GM18502 (cell line): ENCODE measurements around the gene EPN2.

Experiments
- ATAC-seq: cut with Tn5 transposase; IDR thresholded peaks from one replicate; pipeline ENCODE4 v1.9.1; 2021; ENCODE audit warnings: mild to moderate bottlenecking; ENCODE audit not compliant: unreplicated experiment, poor library complexity

EPN2 gene

GRCh38 chr17:19307521-19307920, 70.4 kb downstream of the EPN2 start:
- no peak for ATAC-seq

DNA sequence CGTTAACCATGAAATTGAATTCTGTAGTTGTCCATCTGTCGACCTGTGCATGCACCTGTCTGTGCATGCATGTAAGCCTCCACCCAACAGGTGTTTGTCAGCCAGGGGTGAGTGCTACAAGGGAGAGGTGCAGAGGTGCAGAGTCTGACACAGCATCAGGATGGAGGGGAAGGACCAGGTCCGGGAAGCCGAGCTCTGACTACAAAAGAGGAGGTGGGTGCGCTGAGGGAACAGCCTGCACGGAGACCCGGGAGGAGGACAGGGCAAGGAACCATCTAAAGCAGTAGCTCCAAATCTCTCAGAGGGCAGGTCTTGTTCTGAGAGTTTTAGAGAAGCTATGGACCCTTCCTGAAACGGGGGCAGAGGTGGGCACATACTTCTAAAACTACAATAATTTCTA, 71.2 kb downstream of the EPN2 start:
- ATAC-seq, result no peak

GRCh38 chr17:19309701-19310100, 72.5 kb downstream of the EPN2 start:
- no peak for ATAC-seq

DNA sequence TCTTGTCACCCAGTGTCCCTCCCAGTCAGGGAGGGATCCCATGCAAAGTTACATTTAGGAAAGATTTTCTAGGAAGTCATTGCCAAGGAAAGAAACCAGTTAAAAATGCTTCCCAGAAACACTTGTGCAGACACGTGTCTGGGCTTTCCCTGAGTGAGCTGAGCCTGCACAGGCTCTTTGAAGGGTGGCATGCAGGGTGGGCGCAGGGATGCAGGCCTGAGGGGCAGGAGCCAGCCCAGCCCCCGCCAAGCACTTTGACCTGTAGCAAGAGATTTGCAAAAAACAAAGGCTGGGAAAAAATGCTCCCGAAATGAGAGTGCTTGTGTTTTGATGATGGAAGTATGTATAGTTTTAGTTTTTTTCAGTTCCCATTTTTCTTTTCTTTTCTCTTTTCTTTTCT, 73.0 kb downstream of the EPN2 start:
- no peak for ATAC-seq

DNA sequence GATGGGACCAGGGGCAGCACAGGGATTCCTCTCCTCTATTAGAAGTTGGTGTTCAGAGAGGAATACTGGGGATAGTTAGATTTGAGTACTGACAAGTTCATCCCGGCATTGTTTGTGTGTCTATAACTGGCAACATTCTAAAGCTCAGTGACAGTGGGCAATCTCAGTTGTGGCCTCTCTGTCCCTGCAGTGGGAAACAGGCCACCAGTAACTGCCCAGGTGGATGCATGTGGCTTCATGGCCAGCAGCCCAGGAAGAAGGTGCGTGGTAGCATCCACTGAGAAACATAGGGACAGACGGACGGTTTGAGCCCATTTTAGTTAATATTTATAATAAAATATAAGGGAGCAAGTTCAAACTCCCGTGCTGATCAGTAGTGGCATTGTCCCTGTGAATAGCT, 73.8 kb downstream of the EPN2 start:
- no peak for ATAC-seq

DNA sequence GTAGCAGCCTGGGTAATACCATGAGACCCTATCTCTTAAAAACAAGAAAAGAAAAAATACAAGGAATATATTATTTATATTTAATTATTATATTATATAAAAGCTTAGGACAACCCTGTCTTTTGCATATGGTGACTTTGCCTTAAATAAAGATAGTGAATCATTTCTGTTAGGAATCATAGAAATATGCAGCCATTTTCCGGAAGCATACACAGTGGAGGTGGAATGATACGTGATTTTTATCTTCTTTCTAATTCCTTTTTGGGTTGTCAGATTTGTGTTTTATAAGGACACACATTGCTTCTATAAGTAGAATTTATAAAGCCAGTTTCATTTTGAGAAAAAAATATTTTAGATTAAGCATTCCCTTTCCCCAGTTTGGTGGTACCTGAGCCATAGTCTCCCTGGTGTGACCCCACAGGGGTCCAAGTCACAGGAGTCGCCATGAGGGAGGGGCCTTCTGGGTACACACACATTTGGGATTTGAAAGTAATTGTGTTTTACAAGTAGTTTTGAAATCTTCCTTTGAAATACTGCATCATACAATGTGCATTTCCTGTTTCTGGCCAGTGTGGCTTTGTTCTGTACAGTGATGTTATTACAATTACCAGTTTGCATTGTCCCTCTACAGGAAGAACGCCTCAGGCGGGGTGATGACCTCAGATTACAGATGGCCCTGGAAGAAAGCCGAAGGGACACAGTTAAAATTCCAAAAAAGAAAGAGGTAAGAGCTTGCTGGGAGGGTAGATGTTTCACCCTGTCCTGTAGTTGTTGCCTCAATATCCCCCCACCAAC, 74.5 kb downstream of the EPN2 start:
- no peak for ATAC-seq

DNA sequence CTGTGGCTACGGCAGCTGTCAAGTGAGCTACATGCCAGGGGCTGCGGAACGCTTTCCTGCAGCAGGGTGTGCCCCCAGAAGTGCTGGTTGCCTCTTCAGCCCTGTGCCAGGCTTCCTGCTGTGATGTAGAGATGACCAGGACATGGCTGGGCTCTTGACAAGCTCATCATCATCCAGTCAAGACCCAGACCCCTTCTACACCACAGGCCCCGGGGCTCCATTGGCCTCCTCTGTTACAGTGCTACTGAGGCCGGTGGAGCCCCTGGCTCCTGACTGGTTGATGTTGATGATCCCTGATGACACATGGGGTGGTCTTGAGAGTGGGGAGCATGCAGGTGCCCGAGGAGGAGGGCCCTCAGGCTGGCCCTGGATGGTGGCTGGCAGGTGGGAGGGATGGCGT, 75.2 kb downstream of the EPN2 start:
- ATAC-seq, result no peak

- no peak for ATAC-seq
Observed at GRCh38 chr17:19313066-19313745, 76.0 kb downstream of the EPN2 start.

DNA sequence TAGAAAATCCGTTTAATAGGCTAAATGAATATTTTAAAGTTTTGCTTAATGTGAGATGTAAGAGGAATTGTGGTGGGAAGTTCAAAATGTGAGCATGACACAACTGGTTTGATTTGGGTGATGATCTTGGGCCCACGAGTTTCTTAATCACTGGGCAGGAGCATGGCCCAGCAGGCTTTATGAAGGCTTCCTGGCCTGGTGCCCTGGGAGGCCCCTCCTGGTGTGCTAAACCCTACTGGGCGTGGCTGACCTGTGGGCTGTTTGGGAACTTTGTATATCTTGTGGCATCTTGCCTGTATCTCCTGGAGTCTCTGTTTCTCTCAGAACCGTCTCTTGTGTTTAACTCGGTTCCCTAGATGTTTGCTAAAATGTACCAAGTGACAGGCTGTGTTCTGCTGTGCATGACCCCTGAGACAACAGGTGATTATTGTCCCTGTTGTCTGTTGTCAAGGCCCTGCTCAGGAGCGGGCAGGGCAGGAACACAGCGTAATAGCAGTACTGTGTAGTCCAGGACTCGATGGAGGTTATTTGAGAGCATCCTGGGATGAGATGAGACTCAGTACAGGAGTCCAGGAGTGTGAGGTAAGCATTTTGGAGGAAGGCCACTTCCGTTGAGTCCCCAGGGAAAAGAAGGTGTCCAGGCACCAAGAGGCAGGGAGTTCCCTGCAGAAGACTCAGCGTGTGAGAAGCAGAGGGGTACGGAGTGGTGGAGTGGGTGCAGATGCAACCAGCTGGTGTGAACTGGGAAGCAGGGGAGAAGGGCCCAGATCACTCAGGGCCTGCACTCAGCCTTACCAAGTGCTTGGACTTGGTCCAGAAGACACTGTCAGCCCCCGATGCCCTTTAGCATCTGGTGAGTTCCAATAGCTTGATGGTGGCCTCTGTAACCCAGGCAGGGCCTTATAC, 76.8 kb downstream of the EPN2 start:
- no peak for ATAC-seq

- ATAC-seq, result no peak
Observed at GRCh38 chr17:19315104-19315503, 77.9 kb downstream of the EPN2 start.

- no peak for ATAC-seq
Observed at GRCh38 chr17:19316761-19317358, 79.7 kb downstream of the EPN2 start.

- no peak for ATAC-seq
Observed at GRCh38 chr17:19317359-19318095, 80.4 kb downstream of the EPN2 start.

DNA sequence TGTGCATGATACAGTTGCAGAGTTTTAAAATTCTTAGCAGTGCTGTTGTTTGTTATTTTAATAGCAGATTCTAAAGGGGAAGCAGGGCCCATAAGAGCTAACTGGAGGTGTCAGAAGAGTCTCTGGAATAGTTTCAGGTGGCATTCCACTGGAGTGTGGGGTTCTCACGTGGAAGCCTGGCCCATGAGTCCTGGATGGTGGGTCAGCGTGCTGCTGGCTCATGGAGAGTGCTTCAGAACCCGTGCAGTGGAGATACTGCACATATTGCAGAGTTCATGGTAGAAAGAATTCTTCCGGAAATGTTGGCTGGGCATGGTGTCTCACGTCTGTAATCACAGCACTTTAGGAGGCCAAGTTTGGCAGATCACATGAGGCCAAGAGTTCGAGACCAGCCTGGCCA, 81.4 kb downstream of the EPN2 start:
- no peak for ATAC-seq

GRCh38 chr17:19319771-19320505, 82.8 kb downstream of the EPN2 start:
- no peak for ATAC-seq

DNA sequence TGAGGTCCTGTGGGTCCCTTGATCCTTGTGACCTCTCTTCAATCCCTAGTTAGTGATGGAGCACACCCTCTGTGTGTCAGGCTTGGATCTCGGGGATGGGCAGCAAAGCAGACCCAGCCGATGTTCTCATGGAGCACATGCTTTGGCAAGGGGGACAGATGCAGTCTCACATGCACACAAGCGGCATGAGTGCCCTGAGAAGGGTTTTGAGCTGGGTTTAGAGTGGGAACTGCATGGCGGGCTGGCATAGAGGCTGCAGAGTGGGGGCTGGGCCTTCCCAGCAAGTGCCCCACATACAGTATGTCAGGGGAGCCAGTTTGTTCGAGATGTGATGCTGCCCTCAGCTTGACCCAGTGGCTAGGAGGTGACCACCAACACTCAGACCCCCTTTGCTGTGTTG, 83.7 kb downstream of the EPN2 start:
- no peak for ATAC-seq

DNA sequence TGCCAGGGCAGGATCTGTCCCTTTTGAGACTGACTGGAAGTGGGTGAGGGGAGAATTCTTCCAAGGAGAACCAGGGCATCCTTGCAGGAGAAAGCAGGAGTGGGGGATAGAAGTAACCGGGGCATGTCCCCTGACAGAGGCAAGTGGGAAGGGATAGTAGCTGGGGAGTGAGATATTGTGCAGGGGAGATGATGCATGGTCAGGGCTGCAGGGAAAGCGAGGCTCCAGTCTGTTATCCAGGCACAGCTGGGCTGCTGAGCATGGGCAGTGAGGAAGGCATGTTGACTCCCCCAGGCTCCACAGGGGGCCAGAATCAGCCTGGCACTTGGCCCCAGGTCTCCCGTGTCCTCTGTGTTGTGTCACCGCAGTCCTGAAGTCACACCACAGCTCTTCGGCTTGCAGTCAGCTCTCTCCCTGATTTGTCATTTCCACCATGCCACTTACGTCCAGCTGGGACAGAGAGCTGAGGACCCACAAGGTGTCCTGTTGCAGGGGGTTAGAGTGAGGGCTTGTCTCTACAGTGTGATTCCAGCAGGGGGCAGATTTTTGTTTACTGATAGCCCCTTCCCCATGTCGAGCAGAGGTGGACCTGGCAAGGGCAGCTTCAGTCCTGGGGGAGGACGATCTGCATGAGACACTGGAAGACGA, 84.4 kb downstream of the EPN2 start:
- no peak for ATAC-seq

DNA sequence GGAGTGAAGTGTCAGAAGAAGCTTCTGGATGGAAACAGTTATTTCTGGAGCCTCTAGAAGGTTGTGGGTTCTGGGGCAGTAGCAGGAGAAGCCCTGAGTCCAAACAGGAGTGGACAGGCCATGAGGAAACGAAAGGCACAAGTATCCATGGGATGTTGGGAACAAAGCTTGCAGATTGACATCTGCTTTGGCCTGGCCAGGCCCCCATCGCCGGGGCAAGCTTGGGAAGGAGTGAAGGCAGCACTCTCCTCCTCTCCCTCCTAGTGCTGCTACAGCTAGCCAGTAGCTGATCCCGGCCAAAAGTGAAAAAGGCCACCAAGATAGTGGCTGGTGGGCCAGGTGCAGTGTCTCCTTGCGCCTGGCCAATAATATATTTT, 85.0 kb downstream of the EPN2 start:
- no peak for ATAC-seq

GRCh38 chr17:19322861-19323260, 85.7 kb downstream of the EPN2 start:
- ATAC-seq, result no peak

DNA sequence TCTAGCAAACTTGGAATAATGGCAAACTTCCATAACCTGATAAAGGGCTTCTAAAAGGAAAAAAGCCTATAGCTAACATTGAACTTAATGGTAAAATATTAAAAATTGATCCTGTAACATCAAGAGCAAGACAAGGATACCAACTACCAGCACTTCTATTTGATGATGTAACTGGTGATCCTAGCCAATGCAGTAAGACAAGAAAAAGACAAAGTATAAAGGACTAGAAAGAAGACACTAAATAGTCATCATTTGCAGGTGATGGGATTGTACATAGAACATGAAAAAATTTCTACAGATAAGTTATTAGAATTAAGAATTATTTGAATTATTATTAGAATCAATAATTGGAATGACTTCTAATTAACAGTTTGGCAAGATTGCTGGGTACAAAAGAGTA, 88.4 kb downstream of the EPN2 start:
- ATAC-seq, result no peak
